Urinary bladder (tissue), 4 donors: ENCODE results near the gene HOXA9. TPM values are rescaled to one million over a fixed set of nuclear protein-coding genes. Genes with fewer than 3 reads are reported as not detected.

ENCODE experiments used
- DNase-seq: peaks from one replicate; pipeline ENCODE4 v3.0.0-alpha.2; 2015; ENCODE audit errors: extremely low spot score
- H3K27ac ChIP-seq: one replicate; pipeline ENCODE4 v1.5.1; 2013; ENCODE audit warnings: low read depth, mild to moderate bottlenecking, moderate library complexity
- H3K36me3 ChIP-seq: one replicate; pipeline ENCODE4 v1.6.1; 2013; ENCODE audit warnings: mild to moderate bottlenecking, moderate library complexity; ENCODE audit not compliant: insufficient read depth
- H3K4me1 ChIP-seq: one replicate; pipeline ENCODE4 v1.6.1; 2013; ENCODE audit warnings: mild to moderate bottlenecking, moderate library complexity; ENCODE audit not compliant: insufficient read depth
- H3K4me3 ChIP-seq: one replicate; pipeline ENCODE4 v1.5.1; 2013; ENCODE audit warnings: low read depth, low read length
- WGBS: extraction: QIAGEN DNeasy Blood & Tissue Kit; methylation state at CpG from one replicate; pipeline ENCODE4 v1.1.7; 2013; 5-methylcytosine and 5-hydroxymethylcytosine counted together
- polyA plus RNA-seq: library from polyadenylated mRNA; stranded (reverse); fragments of 200-250 nt; gene quantifications from one replicate; pipeline ENCODE4 v1.2.3, GENCODE V29; 2013
- total RNA-seq: library from RNA; depleted of rRNA; stranded (reverse); fragments of >200 nt; gene quantifications from one replicate; pipeline ENCODE4 v1.2.3, GENCODE V29; 2014
- donor health status: healthy with polysubstance abuse.
- donor health status: healthy.

Gene HOXA9
- total and polyA plus RNA-seq, 2 donors = 19.8 to 20.5 TPM

DNA sequence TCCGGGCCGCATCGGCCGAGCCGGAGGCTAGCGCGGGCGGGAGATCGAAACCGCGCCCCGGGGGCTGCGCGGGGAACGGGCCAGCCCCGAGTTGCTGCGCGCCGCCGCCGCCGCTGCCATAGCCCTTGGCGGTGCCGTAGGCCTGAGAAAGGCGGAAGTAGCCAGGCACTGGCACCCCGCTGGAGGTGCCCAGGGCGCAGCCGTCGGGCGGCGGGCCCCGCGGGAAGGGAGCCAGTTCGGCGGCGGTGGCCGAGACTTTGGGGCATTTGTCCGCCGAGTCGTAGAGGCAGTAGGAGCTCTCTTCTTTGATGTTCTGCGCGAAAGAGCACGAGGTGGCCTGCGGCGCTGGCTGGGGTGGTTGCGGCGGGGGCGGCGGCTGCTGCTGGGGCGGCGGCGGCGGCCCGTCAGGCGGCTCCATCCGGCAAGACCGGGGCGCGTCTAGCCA is 8.2 kb upstream of the HOXA9 start:
- Histone ChIP-seq H3K27ac (peak overlapping the region; percentile 95), H3K36me3 (peaks cover 2% of the 10 kb centered on the region), H3K4me1 (no peaks in the 10 kb centered on the region), H3K4me3 (peak overlapping the region; percentile 83)
- no peak for DNase-seq
- WGBS = 0% methylated on average over 59 of the region's 59 CpGs

DNA sequence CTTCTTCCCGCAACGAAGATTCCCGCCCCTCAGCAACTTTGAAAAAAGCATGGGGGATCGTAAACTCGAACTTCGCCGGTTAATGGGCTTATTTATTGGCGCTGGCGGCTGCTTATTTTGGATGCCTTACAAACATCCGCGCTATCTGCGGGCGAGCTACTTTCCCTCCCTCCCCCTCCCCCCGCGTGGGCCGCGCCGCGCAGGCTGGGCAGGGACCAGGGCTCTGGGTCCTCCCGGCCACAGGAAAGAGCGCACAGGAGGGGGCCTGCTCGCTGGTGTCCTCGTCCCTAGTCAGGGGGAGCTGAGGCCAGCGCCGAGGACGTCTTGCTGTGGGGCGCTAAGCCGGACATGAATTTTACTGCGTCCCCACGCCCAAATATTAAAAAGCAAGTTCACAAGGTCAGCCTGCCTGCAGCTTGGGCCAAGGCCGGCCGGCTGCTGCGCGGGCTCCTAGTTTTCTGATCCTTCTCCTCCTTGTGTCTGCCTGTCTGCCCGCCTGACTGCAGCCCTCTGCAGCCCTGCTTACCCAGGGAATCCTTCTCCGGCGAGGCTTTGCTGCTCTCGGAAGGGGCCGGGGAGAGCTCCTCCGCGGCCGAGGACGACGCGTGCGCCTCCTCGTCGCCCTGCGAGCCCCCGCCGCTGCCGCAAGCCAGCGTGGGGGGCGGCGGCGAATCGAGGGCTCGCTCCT is 7.6 kb upstream of the HOXA9 start:
- Histone ChIP-seq H3K4me1 (no peaks in the 10 kb centered on the region), H3K27ac (peak overlapping the region; percentile 95), H3K36me3 (peaks cover 2% of the 10 kb centered on the region), H3K4me3 (peak overlapping the region; percentile 83)
- no peak for DNase-seq
- WGBS = under 1% methylated on average over 58 of the region's 58 CpGs

DNA sequence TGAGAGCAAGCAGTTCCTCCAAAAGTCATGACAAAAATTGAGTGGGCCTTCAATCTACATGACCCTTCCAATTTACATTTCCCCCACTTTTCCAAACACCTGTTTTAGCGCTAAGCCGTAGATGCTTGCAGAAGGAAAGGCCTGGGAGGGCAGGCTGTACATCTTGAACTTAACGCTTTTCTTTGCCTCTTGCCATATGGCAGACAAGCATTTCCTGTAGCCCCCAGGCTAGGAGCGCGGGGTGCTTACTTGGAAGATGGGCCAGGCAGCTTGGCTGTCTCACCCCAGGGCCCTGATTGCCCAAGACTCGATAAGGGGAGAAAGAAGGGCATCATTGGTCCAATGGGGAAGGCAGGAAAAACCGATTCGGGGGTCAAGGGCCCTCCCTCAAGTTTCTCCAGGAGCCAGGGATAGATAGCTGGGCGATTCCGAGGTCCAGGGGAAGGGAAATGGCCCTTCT is 7.0 kb upstream of the HOXA9 start:
- DNase-seq = no peak
- H3K36me3 ChIP-seq = peaks cover 2% of the 10 kb centered on the region
- peak overlapping the region; percentile 83 for H3K4me3 ChIP-seq
- peak overlapping the region; percentile 87 for H3K27ac ChIP-seq
- 11% methylated on average over 10 of the region's 10 CpGs for WGBS
- H3K4me1 ChIP-seq = no peaks in the 10 kb centered on the region

DNA sequence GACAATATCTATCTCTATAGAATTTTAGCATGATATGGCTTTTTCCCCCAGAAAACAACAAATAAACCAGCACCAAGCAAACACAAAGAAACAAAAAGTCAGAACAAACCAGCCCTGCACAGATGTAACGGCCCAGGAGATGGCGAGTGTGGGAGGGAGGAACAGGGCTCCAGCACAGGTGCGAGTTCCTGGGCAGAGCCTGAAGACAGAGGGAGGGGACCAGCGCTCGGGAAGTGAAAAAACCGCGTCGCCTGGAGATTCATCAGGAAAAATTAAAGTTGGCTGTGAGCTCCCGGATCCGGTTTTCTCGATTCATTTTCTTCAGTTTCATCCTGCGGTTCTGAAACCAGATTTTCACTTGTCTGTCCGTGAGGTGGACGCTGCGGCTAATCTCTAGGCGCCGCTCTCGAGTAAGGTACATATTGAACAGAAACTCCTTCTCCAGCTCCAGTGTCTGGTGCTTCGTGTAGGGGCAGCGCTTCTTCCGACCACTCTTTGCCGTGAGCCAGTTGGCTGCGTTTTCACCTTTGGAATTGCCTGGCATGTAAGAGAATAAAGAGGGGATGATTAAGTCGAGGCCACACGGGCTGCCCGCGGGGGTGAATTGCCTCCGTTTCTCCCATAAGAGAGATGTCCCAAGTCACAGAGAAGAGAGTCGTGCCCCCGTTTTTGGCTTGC is 6.4 kb upstream of the HOXA9 start:
- no peak for DNase-seq
- Histone ChIP-seq H3K36me3 (peaks cover 2% of the 10 kb centered on the region), H3K27ac (peak overlapping the region; percentile 87), H3K4me3 (peak overlapping the region; percentile 83), H3K4me1 (no peaks in the 10 kb centered on the region)
- WGBS = 19% methylated on average over 30 of the region's 30 CpGs

DNA sequence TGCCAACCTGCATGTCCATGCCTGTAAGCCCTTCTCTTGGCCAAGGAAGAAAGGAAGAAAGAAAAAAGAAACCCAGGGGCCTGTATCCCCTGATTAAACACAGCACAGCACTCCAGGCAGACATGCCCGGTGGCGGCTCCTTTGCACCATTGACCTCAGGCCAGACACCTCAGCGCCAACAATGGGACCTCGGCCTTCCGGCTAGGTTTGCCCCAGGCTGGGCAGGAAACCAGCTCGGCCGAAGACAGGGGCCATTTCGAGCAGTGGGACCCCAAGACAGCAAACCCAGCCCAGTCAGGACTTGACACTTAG is 5.9 kb upstream of the HOXA9 start:
- Histone ChIP-seq H3K27ac (peak overlapping the region; percentile 87), H3K4me1 (no peaks in the 10 kb centered on the region), H3K4me3 (peak overlapping the region; percentile 83), H3K36me3 (peaks cover 2% of the 10 kb centered on the region)
- no peak for DNase-seq
- WGBS = 17% methylated on average over 8 of the region's 8 CpGs

DNA sequence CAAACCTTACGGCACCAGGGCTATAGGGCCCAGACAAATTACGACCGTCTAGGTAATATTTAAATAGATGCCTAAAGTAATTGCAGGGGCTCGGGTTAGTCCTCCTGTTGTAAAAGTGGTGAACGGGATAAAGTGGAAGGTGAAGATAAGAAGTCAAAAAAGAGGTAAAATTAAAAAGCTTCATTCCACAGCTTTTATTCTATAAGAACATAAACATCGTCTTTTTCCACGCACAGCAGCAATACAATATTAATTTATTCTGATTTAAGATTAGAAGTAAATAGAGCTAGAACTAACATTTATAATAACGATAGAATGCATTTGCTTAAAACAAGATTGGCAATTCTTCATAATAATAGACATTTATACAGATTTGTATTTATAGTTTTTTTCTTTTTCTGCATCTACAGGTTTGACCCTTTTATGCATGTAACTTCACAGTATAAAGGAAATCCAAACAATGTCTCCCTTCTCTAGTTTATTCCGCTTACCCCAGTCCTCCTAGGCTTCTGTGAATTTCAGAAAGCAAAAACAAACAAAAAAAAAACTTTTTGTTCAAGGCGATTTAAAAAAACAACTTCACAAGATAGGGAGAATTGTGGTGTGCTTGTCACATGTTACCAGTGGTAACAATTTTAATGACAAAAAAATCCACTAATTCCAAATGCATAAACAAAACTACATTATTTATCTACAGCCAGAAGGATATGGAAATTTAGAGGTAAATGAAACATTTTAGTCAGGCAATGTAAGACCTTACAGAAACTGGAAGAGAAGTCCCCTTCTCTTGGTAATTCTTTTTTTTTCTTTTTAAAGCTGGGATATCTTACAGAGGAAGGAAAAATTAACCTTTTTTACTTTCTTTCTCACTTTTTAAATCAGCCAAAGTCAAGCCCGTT is 5.3 kb upstream of the HOXA9 start:
- peaks cover 2% of the 10 kb centered on the region for H3K36me3 ChIP-seq
- WGBS = 24% methylated on average over 11 of the region's 11 CpGs
- H3K4me3 ChIP-seq = peak overlapping the region; percentile 83
- no peak for DNase-seq
- H3K4me1 ChIP-seq = no peaks in the 10 kb centered on the region
- H3K27ac ChIP-seq = peak overlapping the region; percentile 98

DNA sequence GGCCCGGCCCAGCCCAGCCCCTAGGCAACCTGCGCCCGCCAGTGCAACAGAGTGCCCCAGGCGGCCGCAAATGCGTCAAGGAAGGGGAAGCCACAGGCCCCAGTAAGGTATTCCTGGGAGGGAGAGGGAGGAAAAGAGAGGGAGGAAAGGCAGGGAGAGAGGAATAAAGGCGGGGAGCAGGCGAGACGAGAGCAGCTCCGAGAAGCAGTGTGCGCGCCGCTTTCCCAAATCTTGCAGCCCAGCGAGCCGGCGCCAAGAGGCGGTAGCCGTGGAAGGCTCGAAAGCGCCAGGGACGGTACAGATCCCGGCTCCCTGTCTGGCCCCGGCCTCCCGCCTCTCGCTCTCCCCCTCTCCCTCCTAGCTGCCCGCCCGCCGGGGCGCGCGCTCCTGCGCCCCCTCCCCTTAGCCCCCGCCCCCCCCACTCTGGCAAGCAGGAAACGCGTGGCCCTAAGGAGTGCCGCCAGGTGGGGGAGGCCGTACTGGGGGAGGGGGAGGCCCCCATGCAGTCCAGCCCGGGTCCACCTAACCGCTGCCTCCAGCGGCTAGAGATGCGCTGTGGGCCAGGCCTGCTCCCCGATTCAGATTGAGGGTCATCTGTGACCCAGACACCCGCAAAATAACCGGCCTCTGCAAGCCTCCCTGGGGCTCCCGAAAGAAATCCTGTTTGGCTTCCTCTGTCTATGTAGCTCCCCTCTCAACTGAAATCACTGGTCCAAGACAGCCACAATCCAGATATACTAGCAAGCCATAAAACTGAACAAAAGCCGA is 4.5 kb upstream of the HOXA9 start:
- peak overlapping the region; percentile 98 for H3K27ac ChIP-seq
- no peaks in the 10 kb centered on the region for H3K4me1 ChIP-seq
- 2% methylated on average over 46 of the region's 46 CpGs for WGBS
- no peak for DNase-seq
- H3K36me3 ChIP-seq = peaks cover 2% of the 10 kb centered on the region
- H3K4me3 ChIP-seq = peak overlapping the region; percentile 57

DNA sequence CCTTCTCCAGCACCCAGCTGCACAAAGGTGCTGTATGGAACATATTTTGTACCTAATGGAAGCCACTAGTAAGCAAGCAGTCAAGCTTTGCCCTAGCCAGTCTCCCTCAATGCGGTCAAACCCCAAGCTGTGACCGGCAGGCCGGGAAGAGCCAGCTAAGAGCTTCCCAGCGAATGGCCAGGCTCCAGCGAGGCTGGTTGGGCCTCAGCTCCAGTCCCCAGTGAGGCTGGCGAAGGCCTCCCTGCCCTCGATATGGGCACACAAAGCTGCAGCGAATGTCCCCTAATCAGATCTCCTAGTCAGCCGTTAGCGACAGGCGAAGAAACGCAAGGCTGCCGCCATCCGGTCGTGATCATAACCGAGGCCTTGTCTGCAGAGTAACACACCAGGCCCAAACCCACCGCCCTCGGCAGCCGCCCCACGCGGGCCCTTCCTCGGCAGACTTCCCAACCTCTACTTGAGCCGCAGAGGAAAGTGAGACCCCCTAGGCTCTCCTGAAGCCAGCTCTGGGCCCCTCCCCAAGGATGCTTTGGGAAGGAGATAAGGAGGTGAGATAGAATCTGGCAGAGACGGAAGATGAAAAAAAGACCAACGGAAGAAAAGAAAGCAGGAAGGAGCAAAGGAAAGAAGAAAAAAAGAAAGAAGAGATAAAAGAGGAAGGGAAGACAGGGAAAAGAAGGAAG is 3.1 kb upstream of the HOXA9 start:
- H3K4me1 ChIP-seq = no peaks in the 10 kb centered on the region
- peak overlapping the region; percentile 98 for H3K27ac ChIP-seq
- peaks cover 2% of the 10 kb centered on the region for H3K36me3 ChIP-seq
- no peak for DNase-seq
- 18% methylated on average over 25 of the region's 25 CpGs for WGBS
- peak overlapping the region; percentile 57 for H3K4me3 ChIP-seq

DNA sequence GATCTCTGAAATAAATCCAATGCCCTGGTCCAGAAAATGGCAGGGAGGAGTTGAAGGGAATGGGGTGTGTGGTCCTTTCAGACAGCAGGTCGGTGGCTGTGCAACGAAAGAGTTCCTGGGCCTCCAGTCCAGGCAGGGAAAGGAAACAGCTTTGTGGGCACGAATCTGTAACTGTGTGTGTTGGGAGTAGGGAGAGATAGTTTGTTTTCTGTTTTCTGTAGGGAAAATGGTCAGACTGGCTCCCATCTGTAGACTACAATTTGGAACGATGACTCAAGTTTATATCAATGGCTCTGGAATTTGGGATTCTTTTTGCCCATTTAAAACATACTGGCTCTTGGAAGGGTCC is 2.6 kb upstream of the HOXA9 start:
- H3K4me1 ChIP-seq = no peaks in the 10 kb centered on the region
- H3K4me3 ChIP-seq = peak overlapping the region; percentile 57
- DNase-seq = no peak
- 21% methylated on average over 4 of the region's 4 CpGs for WGBS
- H3K36me3 ChIP-seq = peaks cover 2% of the 10 kb centered on the region
- peak overlapping the region; percentile 98 for H3K27ac ChIP-seq

DNA sequence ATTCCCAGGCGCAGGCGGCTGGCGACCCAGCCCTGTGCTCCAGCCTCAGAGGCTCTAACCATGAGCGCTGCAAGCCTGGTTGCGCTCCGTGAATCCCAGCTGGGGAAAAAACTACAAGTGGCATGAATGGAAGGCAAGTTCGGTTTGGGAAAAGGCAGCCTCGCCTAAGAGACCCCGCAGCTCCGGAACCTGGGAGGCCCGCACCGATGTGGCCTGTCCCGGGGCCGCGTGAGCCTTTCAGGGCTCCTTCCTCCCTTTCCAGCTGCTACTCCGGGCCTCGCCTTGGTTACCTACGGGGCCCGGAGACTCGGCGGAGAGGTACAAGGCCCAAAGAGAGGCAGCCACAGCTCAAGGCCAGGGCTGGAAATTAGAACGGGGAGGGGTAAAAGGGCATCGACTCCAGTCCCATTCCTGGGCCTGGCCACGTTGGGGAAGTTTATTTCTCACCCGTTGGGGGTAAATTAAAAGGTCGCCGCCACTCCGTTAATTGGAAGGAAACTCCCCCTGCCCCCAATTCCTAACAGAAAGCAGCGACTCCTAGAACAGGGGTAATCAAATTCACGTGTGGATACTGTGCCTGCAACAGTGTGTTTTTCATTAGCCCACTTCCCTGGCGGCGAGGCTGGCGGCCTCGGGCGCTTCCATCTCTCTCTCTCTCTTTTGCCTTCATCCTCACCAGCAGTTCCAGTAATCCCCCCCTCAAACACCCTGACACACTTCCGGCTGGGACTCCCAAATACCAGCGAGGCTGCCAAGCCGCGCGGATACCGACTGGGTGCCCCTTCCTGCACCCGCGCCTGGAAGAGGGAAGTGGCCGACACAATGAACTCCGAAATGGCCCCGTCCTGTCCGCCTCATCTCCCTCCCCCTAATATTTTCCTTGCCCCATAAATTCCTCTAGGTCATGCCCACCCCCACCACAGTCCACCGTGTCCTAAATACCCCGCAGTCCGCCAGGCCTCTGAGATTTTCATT is 1.5 kb upstream of the HOXA9 start:
- no peak for DNase-seq
- 14% methylated on average over 50 of the region's 50 CpGs for WGBS
- H3K36me3 ChIP-seq = peaks cover 2% of the 10 kb centered on the region

DNA sequence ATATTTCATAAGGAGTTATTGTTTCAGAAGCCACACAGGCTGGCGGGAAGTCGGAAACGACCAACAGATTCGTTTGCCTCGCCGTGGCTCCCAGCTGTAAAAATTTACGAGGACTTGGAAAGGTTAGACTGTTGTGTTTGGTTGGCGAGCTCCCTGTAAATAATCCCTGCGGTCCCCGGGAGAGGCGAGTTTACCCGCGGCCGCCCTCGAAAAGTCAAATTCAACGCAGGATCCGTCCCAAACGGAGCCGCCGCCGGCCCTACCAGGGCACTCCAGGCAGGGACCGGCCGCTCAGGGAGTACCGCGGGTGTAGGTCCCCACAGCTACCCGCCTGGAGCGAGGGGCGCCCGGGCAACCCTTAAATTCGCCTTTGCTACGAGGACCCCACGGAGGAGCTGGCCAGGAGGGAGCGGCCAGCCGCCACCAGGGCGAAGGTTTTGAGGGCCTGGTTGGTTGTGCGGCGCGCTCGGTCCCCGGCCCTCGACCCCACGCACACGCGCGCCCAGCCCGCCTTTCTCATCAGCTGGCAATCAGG is 726 bp upstream of the HOXA9 start:
- Histone ChIP-seq H3K4me3 (peak overlapping the region; percentile 74), H3K4me1 (no peaks in the 10 kb centered on the region), H3K36me3 (no peaks in the 10 kb centered on the region), H3K27ac (peak overlapping the region; percentile 98)
- 8% methylated on average over 46 of the region's 46 CpGs for WGBS
- DNase-seq = no peak

More for the DNA sequence above, 1.5 kb upstream of the HOXA9 start:
- H3K4me1 ChIP-seq = no peaks in the 10 kb centered on the region
- H3K27ac ChIP-seq = peak overlapping the region; percentile 98
- H3K4me3 ChIP-seq = peak overlapping the region; percentile 74
